ENCODE results near the gene LCE3B. TPM values are rescaled to one million over a fixed set of nuclear protein-coding genes. Genes with fewer than 3 reads are reported as not detected.

Gene LCE3B
- total RNA-seq, result not detected

GRCh38 chr1:152613511-152613910, at the start of gene LCE3B:
Gene LCE3B (plus strand): TSS chr1:152613811. CDS start chr1:152613811, 0 bp downstream.

GRCh38 chr1:152566681-152567080, 46.9 kb upstream of the LCE3B start, which contains the start of gene LCE3E:
Gene LCE3E (minus strand): TSS chr1:152566780. CDS start chr1:152566208, 572 bp downstream.

DNA sequence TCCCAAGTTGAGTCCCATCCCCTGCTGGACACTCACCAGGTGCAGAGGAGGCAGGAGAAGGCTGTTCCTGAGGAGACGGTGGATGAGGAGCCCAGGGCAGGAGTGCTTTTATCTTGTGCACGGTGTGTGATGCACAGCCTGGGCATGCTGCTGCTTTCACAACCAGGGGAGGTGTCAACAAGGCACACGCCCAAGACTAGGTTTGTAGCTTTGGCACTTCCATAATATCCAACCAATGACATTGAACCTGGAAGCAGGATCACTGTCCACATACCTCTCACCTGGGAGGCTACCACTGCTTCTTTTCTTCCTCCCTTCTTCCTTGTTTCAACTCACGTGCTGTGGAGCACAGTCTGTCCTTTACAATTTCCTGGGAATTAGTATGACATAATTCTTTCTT, 33.2 kb upstream of the LCE3B start, which contains the start of gene LCE3D:
TSS of gene LCE3D (minus strand) at position 84 of the 400 bp plus-strand sequence. CDS start 580 bp downstream, outside the sequence.

DNA sequence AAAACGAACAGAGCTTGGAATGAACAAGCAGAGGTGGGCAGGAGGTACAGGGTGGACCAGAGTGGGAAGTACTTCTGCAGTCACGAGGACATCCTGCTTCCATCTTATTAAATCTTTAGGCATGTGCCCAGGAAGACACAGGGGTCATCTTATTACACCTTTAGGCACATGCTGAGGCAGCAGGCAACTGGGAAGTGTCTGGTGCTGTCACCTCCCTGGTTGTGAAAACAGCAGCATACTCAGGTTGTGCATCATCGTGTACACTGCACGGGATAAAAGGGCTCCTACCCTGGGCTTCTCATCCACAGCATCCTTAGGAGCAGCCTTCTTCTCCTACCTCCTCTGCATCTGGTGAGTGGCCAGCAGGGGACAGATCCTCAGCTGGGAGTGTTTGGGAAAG, 13.7 kb upstream of the LCE3B start, which contains the start of gene LCE3C:
TSS of gene LCE3C (plus strand) at position 301 of the 400 bp plus-strand sequence. CDS start 498 bp downstream, outside the sequence.

DNA sequence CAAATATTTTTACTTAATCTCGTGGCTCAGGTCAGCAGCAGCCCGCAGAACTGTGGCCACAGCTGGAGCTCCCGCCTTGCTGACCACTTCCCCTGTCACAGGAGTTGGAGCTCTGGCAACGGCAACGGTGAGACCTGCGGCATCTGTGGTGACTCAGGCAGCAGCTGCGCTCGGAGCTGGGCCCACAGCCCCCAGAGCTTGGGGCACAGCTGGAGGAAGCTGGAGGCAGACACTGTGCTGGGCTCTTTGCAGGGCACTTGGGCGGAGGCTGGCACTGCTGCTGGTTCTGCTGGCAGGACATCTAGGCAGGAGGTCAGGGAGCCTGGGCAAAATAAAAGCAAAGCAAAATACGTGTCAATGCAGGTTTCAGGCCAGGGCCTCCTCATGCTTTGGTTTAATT, 9.2 kb downstream of the LCE3B start, which contains the start of gene LCE3A:
TSS of gene LCE3A (minus strand) at position 301 of the 400 bp plus-strand sequence. CDS start at position 301, 0 bp downstream.

DNA sequence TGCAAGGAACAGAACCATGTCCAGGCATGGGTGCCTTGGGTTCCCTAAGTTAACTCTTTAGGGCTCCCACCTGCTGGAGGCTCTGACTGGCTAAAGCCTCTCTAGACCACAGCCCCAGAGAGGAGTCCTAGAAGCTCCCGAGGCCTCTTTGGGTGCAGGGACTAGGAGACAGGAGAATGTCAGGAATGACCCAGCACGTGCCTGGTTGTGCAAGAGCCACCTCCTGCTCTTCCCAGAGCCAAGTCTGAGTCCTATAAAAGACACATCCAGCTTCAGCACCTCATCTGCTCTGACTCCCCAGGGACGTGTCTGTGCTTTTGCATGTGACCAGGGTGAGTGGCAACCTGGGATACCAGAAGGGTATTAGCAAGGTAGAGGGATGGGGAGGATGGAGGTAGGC, 49.5 kb downstream of the LCE3B start, which contains the start of gene LCE2D:
TSS of gene LCE2D (plus strand) at position 283 of the 400 bp plus-strand sequence. CDS start 726 bp downstream, outside the sequence.

Small RNA genes within 50 kb of the gene (small RNA-seq; reads per million reads assigned to genes)
- not detected for gene LCE3A (ENCODE audit: low replicate concordance)
- gene LCE3B (ENCODE audit: low replicate concordance), result not detected

Other genes starting within 250 kb of the LCE3B start
- not detected for gene CRNN, start 199.5 kb upstream of the LCE3B start, total RNA-seq
- not detected for gene LCE5A, start 103.0 kb upstream of the LCE3B start, total RNA-seq
- gene CRCT1, start 99.3 kb upstream of the LCE3B start, total RNA-seq, result not detected
- not detected for gene LCE3E, start 47.0 kb upstream of the LCE3B start, total RNA-seq
- gene LCE3D, start 33.3 kb upstream of the LCE3B start, total RNA-seq, result not detected
- not detected for gene LCE3C, start 13.6 kb upstream of the LCE3B start, total RNA-seq
- gene LCE3A, start 9.3 kb downstream of the LCE3B start, total RNA-seq, result not detected
- not detected for gene LCE2D, start 49.6 kb downstream of the LCE3B start, total RNA-seq
- not detected for gene LCE2C, start 61.5 kb downstream of the LCE3B start, total RNA-seq
- not detected for gene LCE2B, start 72.3 kb downstream of the LCE3B start, total RNA-seq
- gene LCE2A, start 84.5 kb downstream of the LCE3B start, total RNA-seq, result not detected
- gene LCE4A, start 94.3 kb downstream of the LCE3B start, total RNA-seq, result not detected
- not detected for gene KPRP, start 144.2 kb downstream of the LCE3B start, total RNA-seq
- gene LCE1F, start 161.3 kb downstream of the LCE3B start, total RNA-seq, result not detected
- gene LCE1E, start 172.4 kb downstream of the LCE3B start, total RNA-seq, result not detected
- not detected for gene LCE1D, start 182.9 kb downstream of the LCE3B start, total RNA-seq
- not detected for gene LCE1C, start 192.8 kb downstream of the LCE3B start, total RNA-seq
- not detected for gene LCE1B, start 198.2 kb downstream of the LCE3B start, total RNA-seq
- not detected for gene LCE1A, start 213.7 kb downstream of the LCE3B start, total RNA-seq
- gene LCE6A, start 229.0 kb downstream of the LCE3B start, total RNA-seq, result not detected
- not detected for gene LCE7A, start 246.2 kb downstream of the LCE3B start, total RNA-seq

All from parietal lobe (tissue), 2 donors.